GM18858 (cell line): ENCODE results near the gene PPAT.
"Not testable (repeated sequence)": the region's sequence is repeated elsewhere in the genome, so short reads cannot be mapped to it uniquely, and the experiment has no call there.

Experiments
- ATAC-seq: cut with Tn5 transposase; IDR thresholded peaks from one replicate; pipeline ENCODE4 v1.9.1; 2021; ENCODE audit not compliant: unreplicated experiment

Gene PPAT

GRCh38 chr4:56435140-56435926 is at the start of gene PPAT:
TSS of gene PPAT (minus strand) at chr4:56435615. CDS start at chr4:56435477, 138 bp downstream.
- ATAC-seq, result peak; percentile 61

DNA sequence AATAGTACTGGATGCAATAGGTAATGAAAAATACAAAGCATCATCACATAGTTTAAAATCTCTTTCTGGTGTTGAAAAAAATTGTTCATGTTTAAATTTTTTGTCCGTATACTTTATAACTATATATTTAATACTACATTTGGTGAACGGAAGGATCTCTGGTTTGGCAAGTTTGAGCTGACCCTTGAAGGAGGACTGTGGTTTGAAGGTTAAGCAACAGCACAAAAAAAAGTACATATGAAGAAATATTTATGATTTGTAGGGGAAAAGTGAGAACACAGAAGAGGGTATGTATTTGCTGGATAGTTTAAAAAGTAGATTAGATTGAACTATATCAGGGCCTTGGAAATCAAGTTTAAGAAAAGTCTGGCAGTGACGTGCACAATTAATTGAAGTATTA is 45.3 kb upstream of the PPAT start:
- ATAC-seq, result no peak

DNA sequence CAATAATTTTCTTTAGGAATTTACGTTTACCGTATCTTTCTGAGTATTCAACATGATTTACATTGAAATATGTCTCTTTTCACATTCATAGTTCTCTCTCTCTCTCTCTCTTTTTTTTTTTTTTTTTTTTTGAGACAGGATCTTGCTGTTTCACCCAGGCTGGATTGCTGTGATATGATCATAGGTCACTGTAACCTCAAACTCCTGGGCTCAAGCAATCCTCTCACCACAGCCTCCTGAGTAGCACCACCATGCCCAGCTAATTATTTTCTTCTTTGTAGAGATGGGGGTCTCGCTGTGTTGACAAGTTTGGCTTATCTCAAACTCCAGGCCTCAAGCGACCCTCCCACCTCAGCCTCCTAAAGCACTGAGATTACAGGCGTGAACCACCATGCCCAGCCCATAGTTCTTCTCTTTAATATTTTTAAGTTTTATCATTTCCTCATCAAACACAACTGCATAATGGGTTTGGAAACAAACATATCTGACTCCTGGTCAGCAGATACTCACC is 41.8 kb upstream of the PPAT start:
- ATAC-seq, result no peak

GRCh38 chr4:56475917-56476316 is 40.5 kb upstream of the PPAT start:
- ATAC-seq, result peak; percentile 90

- ATAC-seq, result no peak
Observed at GRCh38 chr4:56469489-56470210, 34.2 kb upstream of the PPAT start.

DNA sequence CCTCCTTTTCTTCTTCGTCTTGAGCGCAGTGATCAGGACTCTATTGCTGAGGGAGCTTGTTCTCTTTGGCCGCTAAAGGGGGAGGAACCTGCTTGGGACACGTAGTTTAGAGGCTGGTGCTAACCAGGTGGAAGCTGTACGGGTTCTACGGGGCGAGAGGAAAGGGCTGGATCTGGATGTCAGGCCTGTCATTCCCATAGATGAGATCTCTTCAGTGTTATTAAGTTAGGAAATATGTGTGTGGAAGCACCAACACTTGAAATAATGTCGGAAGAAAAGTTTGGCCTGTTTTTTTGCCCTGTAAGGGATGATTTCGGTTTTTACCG is 32.6 kb upstream of the PPAT start:
- peak; percentile 29 for ATAC-seq

DNA sequence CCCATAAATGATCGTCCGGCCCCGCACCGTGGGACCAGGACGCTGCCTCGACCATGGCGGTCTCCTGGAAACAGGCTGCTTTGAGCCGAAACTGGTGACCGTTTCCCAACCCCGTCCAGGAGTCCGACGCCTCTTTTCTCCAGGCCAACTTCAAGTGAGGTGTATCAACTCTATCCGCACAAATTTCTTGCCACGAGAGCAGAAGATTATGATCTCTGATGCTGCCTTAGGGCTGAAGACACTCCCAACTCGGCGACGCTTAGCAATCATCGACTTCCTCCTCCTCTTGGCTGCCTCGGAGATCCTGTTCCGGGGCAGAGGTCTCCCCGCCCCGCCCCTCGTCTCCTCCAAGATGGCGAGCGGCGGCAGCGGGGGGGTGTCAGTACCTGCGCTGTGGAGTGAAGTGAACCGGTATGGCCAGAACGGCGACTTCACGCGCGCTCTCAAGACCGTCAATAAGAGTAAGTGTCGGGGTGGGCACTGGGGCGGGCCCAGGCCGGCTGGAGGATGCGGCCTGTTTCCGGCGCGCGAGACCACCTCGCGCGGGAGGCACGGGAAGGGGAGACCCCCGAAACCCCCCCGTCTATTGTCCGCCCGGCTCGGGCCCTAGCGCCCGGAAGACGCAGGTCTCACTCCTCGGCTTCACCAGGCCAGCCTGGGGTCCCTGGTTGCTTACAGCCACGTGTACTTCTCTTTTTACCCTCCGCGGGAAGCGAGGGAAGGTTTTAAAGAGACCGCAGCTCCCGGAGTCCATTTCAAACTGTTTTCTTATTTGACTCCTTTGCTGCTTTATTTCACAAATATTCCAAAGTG is 32.1 kb upstream of the PPAT start, which contains the start of gene SRP72:
SRP72 (plus strand) TSS at position 334 of the 813 bp plus-strand sequence; CDS start at position 353, 19 bp downstream.
- peak; percentile 88 for ATAC-seq

- no peak for ATAC-seq
Observed at GRCh38 chr4:56466910-56467283, 31.5 kb upstream of the PPAT start.

DNA sequence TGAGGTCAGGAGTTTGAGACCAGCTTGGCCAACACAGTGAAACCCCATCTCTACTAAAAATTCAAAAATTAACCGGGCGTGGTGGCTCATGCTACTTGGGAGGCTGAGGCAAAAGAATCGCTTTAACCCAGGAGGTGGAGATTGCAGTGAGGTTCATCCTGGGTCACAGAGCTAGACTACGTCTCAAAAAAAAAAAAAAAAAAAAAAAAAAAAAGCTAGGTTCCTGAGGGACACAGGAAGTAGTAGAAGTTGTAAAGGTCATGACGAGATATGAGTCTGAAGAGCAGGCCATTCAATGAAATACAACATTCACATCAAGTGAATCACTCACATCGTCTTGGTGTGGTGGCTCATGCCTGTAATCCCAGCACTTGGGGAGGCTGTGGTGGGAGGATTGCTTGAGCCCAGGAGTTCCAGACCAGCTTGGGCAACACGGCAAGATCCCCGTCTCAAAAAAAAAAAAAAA is 30.9 kb upstream of the PPAT start:
- not testable (repeated sequence) for ATAC-seq

- ATAC-seq, result no peak
Observed at GRCh38 chr4:56465599-56466295, 30.3 kb upstream of the PPAT start.

GRCh38 chr4:56464581-56464980 is 29.2 kb upstream of the PPAT start:
- no peak for ATAC-seq

DNA sequence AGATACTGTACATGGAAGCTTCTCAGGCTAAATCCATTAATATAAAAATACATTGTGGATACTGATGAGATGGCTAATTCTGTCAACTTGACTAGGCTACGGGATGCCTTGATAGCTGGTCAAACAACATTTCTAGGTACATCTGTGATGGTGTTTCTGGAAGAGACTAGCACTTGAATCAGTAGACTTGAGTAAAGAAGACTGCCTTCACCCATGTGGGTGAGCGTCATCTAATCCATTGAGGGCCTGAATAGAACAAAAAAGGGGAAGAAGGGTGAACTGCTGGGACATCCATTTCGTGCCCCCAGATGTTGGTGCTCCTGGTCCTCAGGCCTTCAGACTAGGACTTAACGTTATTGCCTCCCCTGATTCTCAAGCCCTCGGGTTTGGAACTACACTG is 28.3 kb upstream of the PPAT start:
- ATAC-seq, result no peak

GRCh38 chr4:56462157-56462556 is 26.7 kb upstream of the PPAT start:
- ATAC-seq, result no peak

- ATAC-seq, result no peak
Observed at GRCh38 chr4:56460085-56460484, 24.7 kb upstream of the PPAT start.

DNA sequence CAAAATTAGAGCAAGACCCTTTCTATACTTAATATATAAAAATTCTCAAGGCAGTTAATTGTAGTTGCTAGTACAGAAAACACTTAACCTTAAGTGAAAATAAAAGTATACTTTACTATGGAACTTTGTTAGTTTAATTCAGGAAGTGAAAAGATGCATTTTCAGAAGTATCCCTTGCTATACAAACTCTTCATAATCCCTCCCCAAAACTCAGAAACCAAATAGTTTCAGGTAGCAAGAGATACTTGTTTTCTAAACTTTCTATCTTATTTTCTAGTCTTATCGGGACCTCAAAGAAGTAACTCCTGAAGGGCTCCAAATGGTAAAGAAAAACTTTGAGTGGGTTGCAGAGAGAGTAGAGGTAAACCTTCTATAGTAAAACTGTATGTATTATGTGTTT is 14.9 kb upstream of the PPAT start:
- ATAC-seq, result no peak

GRCh38 chr4:56449475-56449874 is 14.1 kb upstream of the PPAT start:
- not testable (repeated sequence) for ATAC-seq

DNA sequence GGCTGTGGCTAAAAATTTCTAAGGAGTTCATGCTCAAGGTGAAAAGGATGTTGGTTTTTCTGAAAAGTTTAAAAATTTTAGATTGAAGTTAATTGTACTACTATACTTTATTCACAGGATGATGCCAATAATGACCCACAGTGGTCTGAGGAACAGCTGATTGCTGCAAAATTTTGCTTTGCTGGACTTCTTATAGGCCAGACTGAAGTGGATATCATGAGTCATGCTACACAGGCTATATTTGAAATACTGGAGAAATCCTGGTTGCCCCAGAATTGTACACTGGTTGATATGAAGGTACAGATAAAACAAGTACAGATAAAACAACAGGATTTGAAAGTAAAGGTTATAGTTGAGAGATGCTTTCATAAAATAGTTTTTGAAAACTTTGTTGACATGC is 12.9 kb upstream of the PPAT start:
- ATAC-seq, result no peak

DNA sequence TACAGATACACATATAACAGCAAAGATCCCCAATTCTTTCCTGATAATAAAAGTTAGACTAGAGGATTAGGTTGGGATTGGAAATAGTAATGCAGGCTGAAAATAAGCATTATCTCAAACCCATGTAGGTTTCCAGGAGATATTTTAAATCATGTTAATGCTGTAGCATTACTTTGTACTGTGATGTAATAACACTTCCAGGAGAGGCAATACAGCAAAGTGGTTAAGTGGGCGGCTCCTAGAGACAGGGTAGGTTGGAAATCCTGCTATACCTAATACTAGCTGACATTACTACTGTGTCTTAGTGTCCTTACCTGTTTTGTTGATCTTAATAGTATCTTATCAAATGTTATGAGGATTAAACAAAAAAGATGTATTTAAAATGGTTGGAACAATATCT is 10.3 kb upstream of the PPAT start:
- ATAC-seq, result no peak

DNA sequence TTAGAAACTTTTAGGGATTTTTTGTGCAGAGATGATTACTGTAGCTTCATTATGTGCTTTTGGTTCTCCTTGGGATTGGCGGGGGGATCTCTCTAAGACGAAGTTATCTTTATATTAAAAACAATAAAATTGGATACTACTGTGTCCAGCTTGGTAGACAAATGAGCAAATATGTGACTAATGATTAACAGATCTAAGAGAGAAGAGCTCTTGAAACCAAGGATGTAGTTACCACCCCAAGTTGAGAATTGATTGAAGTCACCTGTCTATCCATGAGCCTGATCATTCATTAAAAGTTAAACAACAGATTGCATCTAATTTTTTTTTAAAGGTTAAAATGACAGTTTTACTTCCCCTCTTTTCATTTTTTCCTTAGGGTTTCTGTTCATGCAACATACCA is 9.3 kb upstream of the PPAT start:
- no peak for ATAC-seq

- ATAC-seq, result no peak
Observed at GRCh38 chr4:56440983-56441382, 5.6 kb upstream of the PPAT start.

- no peak for ATAC-seq
Observed at GRCh38 chr4:56438766-56439165, 3.4 kb upstream of the PPAT start.
